H9 (cell line): Measurements from ENCODE around the gene PEPD. TPM values are rescaled to one million over a fixed set of nuclear protein-coding genes. Genes with fewer than 3 reads are reported as not detected.

ENCODE experiments used
- DNase-seq: peaks from one replicate; pipeline ENCODE4 v3.0.0-alpha.2; 2017
- H2AFZ ChIP-seq: one replicate; pipeline ENCODE4 v1.6.1; 2013; ENCODE audit warnings: mild to moderate bottlenecking, low read length, control low read depth, moderate library complexity
- H2AK5ac ChIP-seq: 2 replicates; pipeline ENCODE4 v1.6.1; 2013; ENCODE audit warnings: low read length, control low read depth, mixed read lengths; ENCODE audit not compliant: insufficient read length
- H2BK120ac ChIP-seq: one replicate; pipeline ENCODE4 v1.6.1; 2013; ENCODE audit warnings: low read depth, mild to moderate bottlenecking, low read length, control low read depth, inconsistent platforms; ENCODE audit not compliant: poor library complexity, severe bottlenecking
- H2BK12ac ChIP-seq: 2 replicates; pipeline ENCODE4 v1.6.1; 2013; ENCODE audit warnings: low read length, control low read depth, mixed read lengths, low read depth; ENCODE audit not compliant: insufficient read length
- H2BK15ac ChIP-seq: 2 replicates; pipeline ENCODE4 v1.6.1; 2013; ENCODE audit warnings: low read depth, low read length, control low read depth
- H2BK20ac ChIP-seq: one replicate; pipeline ENCODE4 v1.6.1; 2013; ENCODE audit warnings: low read depth, mild to moderate bottlenecking, low read length, control low read depth, inconsistent platforms; ENCODE audit not compliant: poor library complexity, severe bottlenecking
- H2BK5ac ChIP-seq: 2 replicates; pipeline ENCODE4 v1.6.1; 2013; ENCODE audit warnings: low read length, control low read depth, mixed read lengths; ENCODE audit not compliant: insufficient read length
- H3K14ac ChIP-seq: 2 replicates; pipeline ENCODE4 v1.6.1; 2013; ENCODE audit warnings: low read length, control low read depth; ENCODE audit not compliant: insufficient read depth
- H3K18ac ChIP-seq: 2 replicates; pipeline ENCODE4 v1.6.1; 2013; ENCODE audit warnings: low read depth, mild to moderate bottlenecking, mixed read lengths, low read length, control low read depth; ENCODE audit not compliant: insufficient read length
- H3K23ac ChIP-seq: 2 replicates; pipeline ENCODE4 v1.6.1; 2013; ENCODE audit warnings: low read length, control low read depth, mixed read lengths, low read depth; ENCODE audit not compliant: insufficient read length
- H3K23me2 ChIP-seq: 2 replicates; pipeline ENCODE4 v1.6.1; 2013; ENCODE audit warnings: low read depth, mild to moderate bottlenecking, mixed read lengths, low read length, control low read depth; ENCODE audit not compliant: insufficient read length, poor library complexity, severe bottlenecking
- H3K27ac ChIP-seq: 2 replicates; pipeline ENCODE4 v1.5.1; 2013; ENCODE audit warnings: low read length, control low read depth, mixed read lengths, low read depth; ENCODE audit not compliant: insufficient read length
- H3K27me3 ChIP-seq: 2 replicates; pipeline ENCODE4 v1.6.1; 2013; ENCODE audit warnings: low read length, control low read depth, inconsistent platforms; ENCODE audit not compliant: insufficient read depth
- H3K4ac ChIP-seq: 2 replicates; pipeline ENCODE4 v1.6.1; 2013; ENCODE audit warnings: low read depth, mild to moderate bottlenecking, control low read depth, inconsistent platforms, low read length, moderate library complexity
- H3K4me1 ChIP-seq: 2 replicates; pipeline ENCODE4 v1.6.1; 2013; ENCODE audit warnings: low read length, control low read depth, inconsistent platforms; ENCODE audit not compliant: insufficient read depth
- H3K4me2 ChIP-seq: 2 replicates; pipeline ENCODE4 v1.6.1; 2013; ENCODE audit warnings: low read length, control low read depth, mixed read lengths; ENCODE audit not compliant: insufficient read length, insufficient read depth
- H3K56ac ChIP-seq: 2 replicates; pipeline ENCODE4 v1.6.1; 2013; ENCODE audit warnings: low read depth, mild to moderate bottlenecking, mixed read lengths, low read length, control low read depth; ENCODE audit not compliant: insufficient read length
- H3K79me1 ChIP-seq: 2 replicates; pipeline ENCODE4 v1.6.1; 2013; ENCODE audit warnings: low read depth, mild to moderate bottlenecking, moderate library complexity, low read length, control low read depth, inconsistent platforms; ENCODE audit not compliant: insufficient read depth, poor library complexity, severe bottlenecking
- H3K79me2 ChIP-seq: 2 replicates; pipeline ENCODE4 v1.6.1; 2013; ENCODE audit warnings: low read length, control low read depth, inconsistent platforms; ENCODE audit not compliant: insufficient read depth
- H3K9ac ChIP-seq: 2 replicates; pipeline ENCODE4 v1.6.1; 2013; ENCODE audit warnings: low read length, control low read depth, mixed read lengths; ENCODE audit not compliant: insufficient read length; ENCODE audit errors: extremely low read depth
- H3K9me3 ChIP-seq: one replicate; pipeline ENCODE4 v1.6.1; 2013; ENCODE audit warnings: low read depth, low read length, inconsistent platforms; ENCODE audit not compliant: control insufficient read depth
- H3T11ph ChIP-seq: one replicate; pipeline ENCODE4 v1.6.1; 2013; ENCODE audit warnings: mild to moderate bottlenecking, low read length, control low read depth, inconsistent platforms
- H4K20me1 ChIP-seq: one replicate; pipeline ENCODE4 v1.6.1; 2013; ENCODE audit not compliant: control insufficient read depth, insufficient read length, insufficient read depth
- H4K5ac ChIP-seq: 2 replicates; pipeline ENCODE4 v1.6.1; 2013; ENCODE audit warnings: low read depth, mild to moderate bottlenecking, mixed read lengths, low read length, control low read depth; ENCODE audit not compliant: insufficient read length
- H4K8ac ChIP-seq: replicated peaks from 2 replicates; pipeline ENCODE4 v1.6.1; 2013; ENCODE audit warnings: low read length, control low read depth, mixed read lengths, low read depth; ENCODE audit not compliant: insufficient read length
- H4K91ac ChIP-seq: 2 replicates; pipeline ENCODE4 v1.6.1; 2013; ENCODE audit warnings: low read depth, mild to moderate bottlenecking, moderate library complexity, mixed read lengths, low read length, control low read depth; ENCODE audit not compliant: insufficient read length
- H3K27ac Mint-ChIP-seq, 3 experiments: 2 replicates in 2 of 3; 3 replicates in 1 of 3; pipeline ENCODE4 v1.8.0; 2020 to 2021; ENCODE audit warnings: mixed read lengths in 3 of 3, mild to moderate bottlenecking in 1 of 3, moderate library complexity in 1 of 3
- H3K27me3 Mint-ChIP-seq: 2 replicates; pipeline ENCODE4 v1.8.0; 2021; ENCODE audit warnings: low read depth, mild to moderate bottlenecking, moderate library complexity, mixed read lengths
- H3K36me3 Mint-ChIP-seq, 3 experiments: 2 replicates in 2 of 3; 3 replicates in 1 of 3; pipeline ENCODE4 v1.8.0; 2020 to 2021; ENCODE audit warnings: low read depth in 3 of 3, mixed read lengths in 3 of 3; ENCODE audit not compliant: insufficient read depth in 1 of 3
- H3K4me1 Mint-ChIP-seq, 2 experiments: 2 replicates each; pipeline ENCODE4 v1.8.0; 2020; ENCODE audit warnings: mixed read lengths in 2 of 2
- H3K4me3 Mint-ChIP-seq, 2 experiments: 2 replicates in 1 of 2; 3 replicates in 1 of 2; pipeline ENCODE4 v1.8.0; 2020 to 2021; ENCODE audit warnings: mild to moderate bottlenecking in 2 of 2, mixed read lengths in 2 of 2, moderate library complexity in 1 of 2
- H3K9me3 Mint-ChIP-seq, 2 experiments: 2 replicates in 1 of 2; 3 replicates in 1 of 2; pipeline ENCODE4 v1.8.0; 2020; ENCODE audit warnings: mild to moderate bottlenecking in 2 of 2, mixed read lengths in 2 of 2, moderate library complexity in 1 of 2
- CTCF ChIP-seq: fragments of 200-600 bp; sonication (generic); conservative IDR thresholded peaks from 3 replicates; pipeline ENCODE4 v1.8.0; 2021; ENCODE audit warnings: antibody characterized with exemption, mild to moderate bottlenecking
- WGBS: extraction: QIAGEN DNeasy Blood & Tissue Kit; methylation state at CpG from one replicate; pipeline ENCODE4 v1.1.7; 2013; ENCODE audit warnings: missing lambda C conversion rate, low lambda C conversion rate, mixed read lengths; ENCODE audit not compliant: insufficient read length; ENCODE audit errors: extremely low coverage; 5-methylcytosine and 5-hydroxymethylcytosine counted together
- total RNA-seq: library from RNA; stranded (reverse); gene quantifications from 2 replicates; pipeline ENCODE4 v1.2.1, GENCODE V29; 2021

The PEPD gene
- total RNA-seq, 1 experiment from 2014 or later, result 52.8 TPM

DNA sequence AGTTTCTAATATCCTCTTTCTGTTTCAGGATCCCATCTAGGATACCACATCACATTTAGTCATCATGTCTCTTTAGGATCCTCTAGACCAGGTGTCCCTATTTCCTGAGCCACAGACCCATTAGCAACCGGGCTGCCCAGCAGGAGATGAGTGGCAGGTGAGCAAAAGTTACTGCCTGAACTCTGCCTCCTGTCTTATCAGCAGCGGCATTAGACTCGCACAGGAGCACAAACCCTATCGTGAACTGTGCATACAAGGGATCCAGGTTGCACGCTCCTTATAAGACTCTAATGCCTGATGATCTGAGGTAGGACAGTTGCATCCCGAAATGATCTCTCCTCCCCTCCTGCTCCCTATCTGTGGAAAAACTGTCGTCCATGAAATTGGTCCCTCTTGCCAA lies 155.9 kb downstream of the PEPD start:
- H2BK15ac ChIP-seq, result no peak overlapping the region
- H3K27ac ChIP-seq, result no peak overlapping the region
- no peak overlapping the region for H3K23ac ChIP-seq
- H2AFZ ChIP-seq, result no peak overlapping the region
- no peak overlapping the region for H3K4ac ChIP-seq
- H3K18ac ChIP-seq, result no peak overlapping the region
- no peak overlapping the region for H2BK120ac ChIP-seq
- no peak overlapping the region for H2BK12ac ChIP-seq
- TF ChIP-seq CTCF, result no peak
- no peaks in the 10 kb centered on the region for H3K23me2 ChIP-seq
- H4K91ac ChIP-seq, result no peak overlapping the region
- H3K79me2 ChIP-seq, result no peaks in the 10 kb centered on the region
- no peak overlapping the region for H3T11ph ChIP-seq
- H2BK20ac ChIP-seq, result no peak overlapping the region
- no peaks in the 10 kb centered on the region for H4K20me1 ChIP-seq
- H3K4me1 Mint-ChIP-seq, result no peaks in the 10 kb centered on the region
- no peak overlapping the region for H4K8ac ChIP-seq
- H3K79me1 ChIP-seq, result no peaks in the 10 kb centered on the region
- no CpG with 5 or more reads among the region's 7 CpGs for WGBS
- peaks cover 28% of the 10 kb centered on the region for H3K27me3 Mint-ChIP-seq
- no peak overlapping the region for H3K9ac ChIP-seq
- H3K27me3 ChIP-seq, result no peaks in the 10 kb centered on the region
- H3K4me1 ChIP-seq, result no peaks in the 10 kb centered on the region
- DNase-seq, result no peak
- no peak overlapping the region for H2AK5ac ChIP-seq
- H2BK5ac ChIP-seq, result no peak overlapping the region
- H3K27ac Mint-ChIP-seq, result no peak overlapping the region
- H3K9me3 Mint-ChIP-seq, result no peaks in the 10 kb centered on the region
- no peak overlapping the region for H3K14ac ChIP-seq
- no peaks in the 10 kb centered on the region for H3K9me3 ChIP-seq
- H4K5ac ChIP-seq, result no peak overlapping the region
- no peak overlapping the region for H3K4me3 Mint-ChIP-seq
- H3K56ac ChIP-seq, result no peak overlapping the region
- no peak overlapping the region for H3K4me2 ChIP-seq
- no peaks in the 10 kb centered on the region for H3K36me3 Mint-ChIP-seq
